Thoracic aorta (tissue), 2 donors: ENCODE measurements around the gene ARR3. TPM values are rescaled to one million over a fixed set of nuclear protein-coding genes. Genes with fewer than 3 reads are reported as not detected.
"Not testable (repeated sequence)": the region's sequence is repeated elsewhere in the genome, so short reads cannot be mapped to it uniquely, and the experiment has no call there.

Experiments used
- ATAC-seq: fragments of 150-250 bp; one replicate; pipeline ENCODE4 v1.8.0; 2017; ENCODE audit warnings: low read depth; ENCODE audit not compliant: insufficient number of reproducible peaks, low FRiP score
- DNase-seq: peaks from one replicate; pipeline ENCODE4 v3.0.0-alpha.2; 2020; ENCODE audit warnings: low spot score
- H3K27ac ChIP-seq, 2 donors: fragments of 200-600 bp; sonication (generic); 1 replicate in 1 of 2; 2 replicates in 1 of 2; pipeline ENCODE4 v1.5.1; 2016; ENCODE audit warnings: mild to moderate bottlenecking in 2 of 2, moderate library complexity in 2 of 2
- H3K27me3 ChIP-seq: fragments of 200-600 bp; sonication (generic); replicated peaks from 2 replicates; pipeline ENCODE4 v1.6.0; 2016; ENCODE audit warnings: mild to moderate bottlenecking; ENCODE audit not compliant: insufficient read depth
- H3K36me3 ChIP-seq: fragments of 200-600 bp; sonication (generic); one replicate; pipeline ENCODE4 v1.5.1; 2016
- H3K4me1 ChIP-seq, 2 donors: fragments of 200-600 bp; sonication (generic); 1 replicate in 1 of 2; 2 replicates in 1 of 2; pipeline versions ENCODE4 v1.5.1 to v1.6.0; 2016; ENCODE audit warnings: low read depth in 2 of 2, mild to moderate bottlenecking in 1 of 2; ENCODE audit not compliant: control insufficient read depth in 1 of 2
- H3K4me3 ChIP-seq: fragments of 200-600 bp; sonication (generic); 2 replicates; pipeline ENCODE4 v1.5.1; 2016; ENCODE audit warnings: mild to moderate bottlenecking
- H3K9me3 ChIP-seq: fragments of 200-600 bp; sonication (generic); 2 replicates; pipeline ENCODE4 v1.5.1; 2016
- CTCF ChIP-seq: fragments of 200-600 bp; sonication (generic); IDR thresholded peaks from one replicate; pipeline ENCODE4 v1.5.1; 2019; ENCODE audit warnings: antibody characterized with exemption
- total RNA-seq, 2 donors: library from RNA; depleted of rRNA; stranded (reverse); fragments of >200 nt; gene quantifications; one replicate each; pipeline versions ENCODE4 v1.1.0 to v1.2.3, GENCODE V29; 2016

The ARR3 gene
- total RNA-seq, 2 donors from 2014 or later = not detected

GRCh38 chrX:70322784-70323183 lies 54.6 kb downstream of the ARR3 start:
- no peak for ATAC-seq
- no peaks in the 10 kb centered on the region for H3K36me3 ChIP-seq
- H3K4me3 ChIP-seq = no peak overlapping the region
- H3K4me1 ChIP-seq = no peaks in the 10 kb centered on the region
- no peak for TF ChIP-seq CTCF
- H3K9me3 ChIP-seq = no peaks in the 10 kb centered on the region
- H3K27me3 ChIP-seq = no peaks in the 10 kb centered on the region
- no peak for DNase-seq
- no peak overlapping the region for H3K27ac ChIP-seq

- ATAC-seq = not testable (repeated sequence)
These were observed 55.5 kb downstream of the ARR3 start for GRCh38 chrX:70323628-70324027.

GRCh38 chrX:70324326-70324725 lies 56.2 kb downstream of the ARR3 start:
- TF ChIP-seq CTCF = no peak
- no peaks in the 10 kb centered on the region for H3K36me3 ChIP-seq
- DNase-seq (no peak), ATAC-seq (no peak)
- no peak overlapping the region for H3K27ac ChIP-seq
- H3K4me1 ChIP-seq = no peaks in the 10 kb centered on the region
- H3K4me3 ChIP-seq = no peak overlapping the region
- H3K9me3 ChIP-seq = no peaks in the 10 kb centered on the region
- no peaks in the 10 kb centered on the region for H3K27me3 ChIP-seq

More at GRCh38 chrX:70323628-70324027, 55.5 kb downstream of the ARR3 start:
- not testable (repeated sequence) for H3K4me3 ChIP-seq, DNase-seq, H3K27me3 ChIP-seq, H3K4me1 ChIP-seq, H3K27ac ChIP-seq, H3K9me3 ChIP-seq, H3K36me3 ChIP-seq

GRCh38 chrX:70331161-70331560 lies 63.0 kb downstream of the ARR3 start:
- Histone ChIP-seq H3K9me3 (no peaks in the 10 kb centered on the region), H3K27me3 (no peaks in the 10 kb centered on the region), H3K27ac (no peak overlapping the region), H3K4me1 (no peaks in the 10 kb centered on the region), H3K36me3 (no peaks in the 10 kb centered on the region), H3K4me3 (no peak overlapping the region)
- ATAC-seq (no peak), DNase-seq (no peak)
- no peak for TF ChIP-seq CTCF

Other genes starting within 250 kb of the ARR3 start
- gene AWAT2, start 218.4 kb upstream of the ARR3 start, total RNA-seq = not detected
- not detected for gene OTUD6A, start 205.9 kb upstream of the ARR3 start, total RNA-seq
- 10 to 100 TPM; 37.1 to 43.2 TPM for gene IGBP1, start 134.9 kb upstream of the ARR3 start, total RNA-seq
- gene DGAT2L6, start 90.9 kb upstream of the ARR3 start, total RNA-seq = not detected
- not detected for gene AWAT1, start 33.7 kb upstream of the ARR3 start, total RNA-seq
- gene P2RY4, start 8.1 kb upstream of the ARR3 start, total RNA-seq = 1 to 10 TPM; 1.4 to 3.9 TPM
- gene RAB41, start 13.8 kb downstream of the ARR3 start, total RNA-seq = not detected
- 10 to 100 TPM; 18.0 to 21.3 TPM for gene PDZD11, start 21.6 kb downstream of the ARR3 start, total RNA-seq
- gene KIF4A, start 21.8 kb downstream of the ARR3 start, total RNA-seq = 1 to 10 TPM in 1 of 2 donors, not detected in 1; 1.7 TPM
- gene GDPD2, start 155.0 kb downstream of the ARR3 start, total RNA-seq = not detected
- gene DLG3, start 176.5 kb downstream of the ARR3 start, total RNA-seq = 10 to 100 TPM; 17.3 to 18.7 TPM